Frontal cortex (tissue), 4 donors: ENCODE measurements around the gene WDR19. TPM values are rescaled to one million over a fixed set of nuclear protein-coding genes. Genes with fewer than 3 reads are reported as not detected.
"Not testable (repeated sequence)": the region's sequence is repeated elsewhere in the genome, so short reads cannot be mapped to it uniquely, and the experiment has no call there.

Source experiments
- DNase-seq, 2 donors: peaks; one replicate each; pipeline ENCODE4 v3.0.0; 2012; ENCODE audit warnings: low spot score in 2 of 2
- FAIRE-seq: peaks from 2 replicates; lab custom pipeline; 2012; peaks lifted over from hg19 to GRCh38; lab: Jason Lieb, UNC
- total RNA-seq: library from RNA; depleted of rRNA; stranded (reverse); fragments of >200 nt; gene quantifications from one replicate; pipeline ENCODE4 v1.2.3, GENCODE V29; 2014
- donor health status: control.
- donor health status: control.
- donor health status: control.

Gene WDR19
- 43.2 TPM for total RNA-seq

DNA sequence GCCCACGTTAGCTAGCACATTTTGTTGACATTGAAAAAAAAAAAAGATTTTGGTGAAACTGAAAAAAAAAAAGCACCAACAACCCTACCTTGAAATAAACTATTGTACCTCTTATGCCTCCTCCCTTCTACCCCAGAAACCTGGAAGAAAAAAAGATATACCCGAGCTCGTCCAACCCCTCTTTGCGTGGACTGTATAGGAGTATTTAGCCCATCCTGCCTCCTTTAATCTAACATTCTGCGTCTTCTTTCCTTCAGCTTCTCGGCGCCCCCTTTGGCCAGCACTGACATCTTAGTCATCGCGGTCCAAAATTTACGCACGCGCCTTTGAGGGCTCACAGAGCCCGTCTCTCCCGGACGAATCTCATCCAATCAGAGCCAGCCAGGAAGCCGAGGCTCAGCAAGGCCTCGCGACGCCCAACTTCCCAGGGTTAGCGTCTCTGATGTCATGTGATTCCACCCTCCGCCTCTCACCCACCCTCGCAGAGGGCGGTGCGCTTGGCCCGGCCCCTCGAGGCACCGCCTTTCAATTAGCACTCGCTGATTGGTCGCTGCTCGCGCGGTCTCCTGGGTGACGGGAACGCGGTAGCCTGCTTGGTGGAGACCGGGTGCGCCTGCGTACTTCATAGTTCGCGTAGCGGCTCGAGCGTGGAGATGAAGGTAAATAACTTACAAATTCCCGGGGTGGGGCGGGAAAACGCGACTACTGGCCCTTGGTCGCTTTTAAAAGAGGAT lies at the start of gene WDR19:
WDR19 (plus strand) TSS at position 625 of the 734 bp plus-strand sequence; CDS start at position 654, 29 bp downstream.
- DNase-seq (peak; percentile 85 to 92), FAIRE-seq (peak; percentile 99)

- DNase-seq = no peak
- FAIRE-seq = no peak
These were observed 48.7 kb upstream of the WDR19 start for GRCh38 chr4:39133623-39134022.

DNA sequence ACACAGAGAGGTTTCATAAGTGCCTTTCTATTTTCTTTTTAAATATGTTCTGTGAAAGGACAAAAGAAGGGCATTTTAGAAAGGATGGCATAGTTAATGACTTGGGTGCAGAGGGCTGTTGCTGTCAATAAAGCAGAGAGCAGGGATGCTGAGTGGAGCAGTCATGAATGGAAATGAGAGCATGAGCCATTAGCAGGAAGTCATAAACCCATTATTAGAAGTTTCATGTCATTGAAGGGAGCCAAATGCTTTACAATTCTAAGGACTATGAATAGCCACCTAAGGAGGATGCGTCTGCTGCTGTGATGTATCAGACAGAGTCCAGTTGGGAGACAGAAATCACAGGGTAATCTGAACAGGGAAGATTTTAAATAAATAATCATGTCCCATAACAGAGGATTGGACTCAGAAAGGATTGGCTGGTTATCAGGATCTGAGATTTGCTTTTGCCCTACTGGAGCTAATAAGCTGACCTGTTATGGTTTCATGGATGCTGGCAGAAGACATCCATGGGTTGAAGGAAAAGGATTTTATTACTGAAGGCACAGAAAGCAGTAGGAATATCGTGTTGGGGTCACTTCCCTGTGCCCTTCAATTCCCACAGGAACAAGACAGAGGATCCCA lies 47.5 kb upstream of the WDR19 start:
- FAIRE-seq (no peak), DNase-seq (no peak)

GRCh38 chr4:39138227-39138626 lies 44.1 kb upstream of the WDR19 start:
- not testable (repeated sequence) for FAIRE-seq, DNase-seq

GRCh38 chr4:39146211-39146610 lies 36.1 kb upstream of the WDR19 start:
- FAIRE-seq (no peak), DNase-seq (no peak)

- DNase-seq (no peak), FAIRE-seq (no peak)
These were observed 28.3 kb upstream of the WDR19 start for GRCh38 chr4:39154009-39154408.

- FAIRE-seq (no peak), DNase-seq (no peak)
These were observed 24.8 kb upstream of the WDR19 start for GRCh38 chr4:39157520-39157919.

- DNase-seq (no peak), FAIRE-seq (no peak)
These were observed 16.2 kb upstream of the WDR19 start for GRCh38 chr4:39166177-39166576.

- DNase-seq (no peak), FAIRE-seq (no peak)
These were observed 15.7 kb upstream of the WDR19 start for GRCh38 chr4:39166669-39167068.

GRCh38 chr4:39169426-39169825 lies 12.9 kb upstream of the WDR19 start:
- FAIRE-seq (no peak), DNase-seq (no peak)

- no peak for FAIRE-seq
- DNase-seq = no peak
These were observed 12.0 kb upstream of the WDR19 start for GRCh38 chr4:39170301-39170700.

GRCh38 chr4:39178706-39179105 lies 3.6 kb upstream of the WDR19 start:
- FAIRE-seq = no peak

GRCh38 chr4:39179681-39180080 lies 2.6 kb upstream of the WDR19 start:
- no peak for FAIRE-seq
- no peak for DNase-seq

More at GRCh38 chr4:39178706-39179105, 3.6 kb upstream of the WDR19 start:
- no peak for DNase-seq

DNA sequence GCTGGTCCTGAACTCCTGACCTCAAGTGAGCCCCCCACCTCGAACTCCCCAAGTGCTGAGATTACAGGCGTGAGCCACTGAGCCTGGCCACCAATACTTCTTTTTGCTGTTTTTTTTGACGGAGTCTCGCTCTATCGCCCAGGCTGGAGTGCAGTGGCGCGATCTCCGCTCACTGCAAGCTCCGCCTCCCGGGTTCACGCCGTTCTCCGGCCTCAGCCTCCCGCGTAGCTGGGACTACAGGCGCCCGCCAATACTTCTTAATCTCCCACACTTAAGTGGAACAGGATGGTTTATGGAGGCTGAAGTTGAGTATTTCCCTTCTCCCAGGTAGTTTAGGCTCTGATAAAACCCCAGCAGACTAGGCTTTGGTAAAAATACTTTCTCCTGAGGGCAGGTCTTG lies 1.7 kb upstream of the WDR19 start:
- DNase-seq, FAIRE-seq: not testable (repeated sequence)

DNA sequence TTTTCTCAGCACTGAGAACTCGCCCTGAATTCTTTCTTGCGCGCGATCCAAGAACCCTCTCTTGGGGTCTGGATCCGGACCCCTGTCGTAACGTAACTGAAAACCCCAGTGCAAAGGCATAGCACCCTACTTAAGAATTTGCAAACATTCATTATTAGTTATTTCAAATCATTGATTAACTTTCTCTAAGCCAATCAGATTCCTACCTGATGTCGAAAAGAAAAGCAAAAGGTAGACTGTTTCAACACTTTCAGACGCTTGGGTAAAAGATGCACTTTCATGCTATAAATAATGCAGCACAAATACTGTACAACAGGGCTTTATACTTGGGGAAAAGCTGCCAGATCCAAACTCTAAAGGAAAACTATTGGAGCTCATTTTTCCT lies 817 bp upstream of the WDR19 start:
- DNase-seq (no peak), FAIRE-seq (no peak)

- peak; percentile 54 for FAIRE-seq
- no peak for DNase-seq
These were observed 19.6 kb downstream of the WDR19 start for GRCh38 chr4:39201963-39202362.

DNA sequence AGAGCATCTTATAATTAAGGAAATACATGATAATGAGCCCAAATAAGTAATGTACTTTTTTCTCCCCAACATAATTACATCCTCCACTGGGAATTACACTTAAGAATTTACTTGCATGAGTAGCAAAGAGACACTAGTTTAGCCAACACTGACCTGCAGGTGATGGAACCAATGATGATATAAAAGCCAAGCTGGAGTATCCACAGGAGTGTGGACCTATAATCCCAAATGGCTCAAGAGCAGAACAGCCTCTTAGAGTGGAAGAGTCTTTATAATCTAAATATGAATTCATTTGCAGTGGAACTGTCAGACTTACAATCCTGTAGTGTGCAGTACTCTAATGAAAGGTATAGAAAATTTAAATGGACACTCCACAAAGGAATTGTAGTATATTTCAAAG lies 22.2 kb downstream of the WDR19 start:
- DNase-seq = no peak
- no peak for FAIRE-seq

GRCh38 chr4:39205000-39205399 lies 22.7 kb downstream of the WDR19 start:
- no peak for DNase-seq
- FAIRE-seq = no peak

DNA sequence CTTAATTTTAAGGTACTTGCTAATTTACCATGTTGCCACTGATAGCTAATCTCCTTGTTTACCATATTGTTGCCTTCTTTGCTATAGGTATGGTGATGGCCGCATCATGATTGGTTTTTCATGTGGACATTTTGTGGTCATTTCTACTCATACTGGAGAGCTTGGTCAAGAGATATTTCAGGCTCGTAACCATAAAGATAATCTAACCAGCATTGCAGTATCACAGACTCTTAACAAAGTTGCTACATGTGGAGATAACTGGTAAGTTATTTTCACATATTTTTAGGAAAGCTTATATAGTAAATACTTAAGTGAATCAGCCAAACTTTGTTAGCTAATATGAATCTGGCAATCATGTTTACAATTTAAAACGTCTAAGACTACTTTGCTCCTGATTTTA lies 23.1 kb downstream of the WDR19 start:
- DNase-seq (no peak), FAIRE-seq (no peak)

GRCh38 chr4:39227906-39228305 lies 45.6 kb downstream of the WDR19 start:
- DNase-seq (no peak), FAIRE-seq (no peak)

DNA sequence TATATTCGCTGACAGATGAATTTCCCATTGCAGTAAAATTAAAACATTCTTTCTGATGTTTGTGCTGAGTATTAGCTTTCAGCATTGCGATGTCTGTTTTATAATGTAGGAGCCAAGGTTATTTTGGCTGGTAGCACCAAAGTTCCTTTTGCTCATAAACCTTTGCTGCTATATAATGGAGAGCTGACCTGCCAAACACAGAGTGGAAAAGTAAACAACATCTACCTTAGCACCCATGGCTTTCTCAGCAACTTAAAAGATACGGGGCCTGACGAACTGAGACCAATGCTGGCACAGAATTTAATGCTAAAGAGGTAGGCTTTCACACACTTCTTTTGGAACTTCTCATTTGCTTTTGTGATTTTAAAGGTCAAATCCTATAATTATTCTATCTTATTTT lies 46.0 kb downstream of the WDR19 start:
- DNase-seq (no peak), FAIRE-seq (no peak)

DNA sequence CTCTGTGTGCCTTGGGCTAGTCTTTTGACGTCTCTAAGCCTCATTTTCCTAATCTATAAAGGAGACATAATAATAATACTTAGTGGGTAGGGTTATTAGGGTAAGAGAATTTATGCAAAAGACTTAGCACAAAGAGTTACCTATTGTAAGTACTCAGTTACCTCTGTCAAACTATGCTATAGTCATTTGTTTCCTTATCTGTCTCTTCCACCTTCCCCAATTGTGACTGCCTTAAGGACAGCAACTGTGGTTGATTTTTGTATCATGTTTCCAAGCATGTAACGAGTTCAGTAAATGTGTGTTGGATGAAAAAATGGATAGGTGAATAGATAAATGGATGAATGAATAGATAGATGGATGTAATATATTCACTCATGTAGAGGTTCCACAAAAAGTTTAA lies 48.1 kb downstream of the WDR19 start:
- FAIRE-seq (no peak), DNase-seq (no peak)
